Inflammatory macrophage (primary cell): ENCODE data around the gene ARHGAP6.

Experiments
- DNase-seq, 2 donors: peaks; one replicate each; pipeline ENCODE4 v3.0.0-alpha.2; 2020 to 2022

The ARHGAP6 gene

DNA sequence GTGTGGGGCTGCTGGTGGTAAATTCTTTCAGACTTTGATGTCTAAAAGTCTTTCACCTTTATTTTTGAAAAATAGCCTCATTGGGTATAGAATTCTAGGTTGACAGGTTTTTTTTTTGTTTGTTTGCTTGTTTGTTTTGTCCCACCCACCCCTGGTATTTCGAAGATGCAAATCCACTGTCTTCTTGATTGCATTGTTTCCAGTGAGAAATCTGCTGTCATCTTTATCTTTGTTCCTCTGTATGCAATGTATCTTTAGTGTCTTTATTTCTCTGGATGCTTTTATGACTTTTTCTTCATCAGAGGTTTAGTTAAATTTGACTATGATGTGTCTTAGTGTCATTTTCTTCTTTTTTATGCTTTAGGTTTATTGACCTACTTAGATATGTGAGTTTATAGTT lies 575.9 kb downstream of the ARHGAP6 start:
- DNase-seq: no peak
